HEK293 (cell line): Measurements from ENCODE around the gene OGFOD1.

Experiments used
- CTCF ChIA-PET: fragments of 350-600 bp; formaldehyde crosslinking; extraction: SDS; loops from one replicate; lab custom pipeline; 2021; ENCODE audit warnings: antibody characterized with exemption; lab: Yijun Ruan, JAX
- POLR2A ChIA-PET: fragments of 300-600 bp; formaldehyde crosslinking; extraction: SDS; loops from one replicate; lab custom pipeline; 2020; ENCODE audit warnings: antibody characterized with exemption, inconsistent platforms; lab: Yijun Ruan, JAX
- H3K27ac ChIP-seq: fragments of 200-500 bp; sonication (Bioruptor generic); 2 replicates; pipeline ENCODE4 v1.5.1; 2014; ENCODE audit warnings: low read depth, low read length, control low read depth, inconsistent platforms; ENCODE audit errors: extremely low read depth
- H3K36me3 ChIP-seq, 2 experiments: fragments of 200-500 bp in 1 of 2; sonication (Bioruptor generic) in 1 of 2; 1 replicate in 1 of 2; 2 replicates in 1 of 2; pipeline ENCODE4 v1.5.1; 2014 to 2017; ENCODE audit warnings: inconsistent platforms in 2 of 2, low read length in 2 of 2; ENCODE audit not compliant: control insufficient read depth in 2 of 2, insufficient read depth in 1 of 2
- H3K4me1 ChIP-seq: fragments of 200-500 bp; sonication (Bioruptor generic); 2 replicates; pipeline ENCODE4 v1.5.1; 2014; ENCODE audit warnings: mild to moderate bottlenecking, low read length, inconsistent platforms; ENCODE audit not compliant: control insufficient read depth, insufficient read depth
- H3K4me3 ChIP-seq: 2 replicates; pipeline ENCODE4 v1.5.1; 2011; ENCODE audit warnings: low read depth, mild to moderate bottlenecking, control low read depth, low read length, moderate library complexity
- H3K9me3 ChIP-seq: fragments of 200-500 bp; sonication (Bioruptor generic); 2 replicates; pipeline ENCODE4 v1.5.1; 2014; ENCODE audit warnings: low read depth, low read length, inconsistent platforms; ENCODE audit not compliant: control insufficient read depth, insufficient read depth
- INSM2 ChIP-seq: fragments of 450-650 bp; formaldehyde crosslinking; IDR thresholded peaks from 2 replicates; pipeline ENCODE4 v1.5.1; 2016; ENCODE audit warnings: missing biosample characterization, missing genetic modification characterization
- MYNN ChIP-seq: fragments of 450-650 bp; formaldehyde crosslinking; IDR thresholded peaks from 2 replicates; pipeline ENCODE4 v1.5.1; 2016; ENCODE audit warnings: missing biosample characterization, missing genetic modification characterization, borderline replicate concordance
- PATZ1 ChIP-seq: fragments of 450-650 bp; formaldehyde crosslinking; IDR thresholded peaks from 2 replicates; pipeline ENCODE4 v1.5.1; 2016; ENCODE audit warnings: missing biosample characterization, missing genetic modification characterization
- RBAK ChIP-seq: fragments of 450-650 bp; formaldehyde crosslinking; IDR thresholded peaks from 2 replicates; pipeline ENCODE4 v1.5.1; 2016; ENCODE audit warnings: missing biosample characterization, missing genetic modification characterization
- ZBTB20 ChIP-seq: fragments of 450-650 bp; formaldehyde crosslinking; IDR thresholded peaks from 2 replicates; pipeline ENCODE4 v1.5.1; 2016; ENCODE audit warnings: missing biosample characterization, missing genetic modification characterization
- ZFHX2 ChIP-seq: fragments of 450-650 bp; formaldehyde crosslinking; conservative IDR thresholded peaks from 2 replicates; pipeline ENCODE4 v1.5.1; 2016; ENCODE audit warnings: missing biosample characterization, missing genetic modification characterization
- ZNF214 ChIP-seq: fragments of 450-650 bp; formaldehyde crosslinking; IDR thresholded peaks from 2 replicates; pipeline ENCODE4 v1.5.1; 2017; ENCODE audit warnings: missing biosample characterization, mild to moderate bottlenecking, missing genetic modification characterization, borderline replicate concordance
- ZNF341 ChIP-seq: fragments of 450-650 bp; formaldehyde crosslinking; IDR thresholded peaks from 2 replicates; pipeline ENCODE4; 2016; ENCODE audit warnings: low read depth, missing biosample characterization, missing genetic modification characterization
- ZNF350 ChIP-seq: fragments of 450-650 bp; formaldehyde crosslinking; IDR thresholded peaks from 2 replicates; pipeline ENCODE4 v1.5.0; 2017; ENCODE audit warnings: missing biosample characterization, mild to moderate bottlenecking, missing genetic modification characterization
- ZNF423 ChIP-seq: fragments of 450-650 bp; formaldehyde crosslinking; IDR thresholded peaks from 2 replicates; pipeline ENCODE4 v1.5.1; 2016; ENCODE audit warnings: missing biosample characterization, missing genetic modification characterization
- ZNF473 ChIP-seq: fragments of 450-650 bp; formaldehyde crosslinking; IDR thresholded peaks from 2 replicates; pipeline ENCODE4 v1.5.1; 2017; ENCODE audit warnings: missing biosample characterization, missing genetic modification characterization
- ZNF488 ChIP-seq: fragments of 450-650 bp; formaldehyde crosslinking; IDR thresholded peaks from 2 replicates; pipeline ENCODE4 v1.5.1; 2016; ENCODE audit warnings: missing biosample characterization, missing genetic modification characterization
- ZNF580 ChIP-seq: fragments of 450-650 bp; formaldehyde crosslinking; IDR thresholded peaks from 2 replicates; pipeline ENCODE4 v1.5.1; 2016; ENCODE audit warnings: missing biosample characterization, missing genetic modification characterization
- ZNF660 ChIP-seq: fragments of 450-650 bp; IDR thresholded peaks from 2 replicates; pipeline ENCODE4 v1.5.1; 2018; ENCODE audit warnings: missing biosample characterization, mild to moderate bottlenecking, missing genetic modification characterization
- ZNF704 ChIP-seq: fragments of 450-650 bp; formaldehyde crosslinking; IDR thresholded peaks from 2 replicates; pipeline ENCODE4 v1.5.1; 2016; ENCODE audit warnings: missing biosample characterization, missing genetic modification characterization
- ZSCAN18 ChIP-seq: fragments of 450-650 bp; formaldehyde crosslinking; IDR thresholded peaks from 2 replicates; pipeline ENCODE4 v1.5.1; 2016; ENCODE audit warnings: missing biosample characterization, missing genetic modification characterization
- ZSCAN4 ChIP-seq: fragments of 450-650 bp; formaldehyde crosslinking; IDR thresholded peaks from 2 replicates; pipeline ENCODE4 v1.5.1; 2017; ENCODE audit warnings: missing biosample characterization, missing genetic modification characterization

OGFOD1 gene

GRCh38 chr16:56421313-56421712 is 30.0 kb upstream of the OGFOD1 start:
- no peak overlapping the region for H3K4me3 ChIP-seq
- peaks cover 24% of the 10 kb centered on the region for H3K4me1 ChIP-seq
- POLR2A ChIA-PET, result interaction anchor here (1.1 kb wide), 1 partner anchor 38 kb away, joined by 3 read pairs; no protein-coding TSS in a partner anchor
- CTCF ChIA-PET, result interaction anchor here (0.6 kb wide), 1 partner anchor 9 kb away, joined by 4 read pairs; no protein-coding TSS in a partner anchor
- H3K36me3 ChIP-seq, result no peaks in the 10 kb centered on the region; a peak in 1 of 3 replicates
- no peak overlapping the region for H3K27ac ChIP-seq
- no peak for TF ChIP-seq ZNF488 (tag by site-specific recombination)
- TF ChIP-seq ZNF704 (tag by site-specific recombination), result no peak
- TF ChIP-seq RBAK (tag by site-specific recombination), result no peak
- no peak for TF ChIP-seq ZNF350 (tag by site-specific recombination)
- no peak for TF ChIP-seq ZBTB20 (tag by site-specific recombination)
- no peak for TF ChIP-seq PATZ1
- no peak for TF ChIP-seq INSM2
- no peak for TF ChIP-seq ZNF580 (tag by site-specific recombination)
- no peak for TF ChIP-seq MYNN (tag by site-specific recombination)
- TF ChIP-seq ZNF473, result no peak
- TF ChIP-seq ZFHX2 (tag by site-specific recombination), result no peak
- no peak for TF ChIP-seq ZSCAN4 (tag by site-specific recombination)
- TF ChIP-seq ZNF341 (tag by site-specific recombination), result no peak
- TF ChIP-seq ZNF214 (tag by site-specific recombination), result no peak
- no peak for TF ChIP-seq ZSCAN18 (tag by site-specific recombination)
- TF ChIP-seq ZNF660 (tag by site-specific recombination), result no peak
- no peak for TF ChIP-seq ZNF423 (tag by site-specific recombination)
- H3K9me3 ChIP-seq, result no peaks in the 10 kb centered on the region
